GM18502 (cell line): ENCODE data around the gene ENO2.

Experiments used
- ATAC-seq: cut with Tn5 transposase; IDR thresholded peaks from one replicate; pipeline ENCODE4 v1.9.1; 2021; ENCODE audit warnings: mild to moderate bottlenecking; ENCODE audit not compliant: unreplicated experiment, poor library complexity

The ENO2 gene

DNA sequence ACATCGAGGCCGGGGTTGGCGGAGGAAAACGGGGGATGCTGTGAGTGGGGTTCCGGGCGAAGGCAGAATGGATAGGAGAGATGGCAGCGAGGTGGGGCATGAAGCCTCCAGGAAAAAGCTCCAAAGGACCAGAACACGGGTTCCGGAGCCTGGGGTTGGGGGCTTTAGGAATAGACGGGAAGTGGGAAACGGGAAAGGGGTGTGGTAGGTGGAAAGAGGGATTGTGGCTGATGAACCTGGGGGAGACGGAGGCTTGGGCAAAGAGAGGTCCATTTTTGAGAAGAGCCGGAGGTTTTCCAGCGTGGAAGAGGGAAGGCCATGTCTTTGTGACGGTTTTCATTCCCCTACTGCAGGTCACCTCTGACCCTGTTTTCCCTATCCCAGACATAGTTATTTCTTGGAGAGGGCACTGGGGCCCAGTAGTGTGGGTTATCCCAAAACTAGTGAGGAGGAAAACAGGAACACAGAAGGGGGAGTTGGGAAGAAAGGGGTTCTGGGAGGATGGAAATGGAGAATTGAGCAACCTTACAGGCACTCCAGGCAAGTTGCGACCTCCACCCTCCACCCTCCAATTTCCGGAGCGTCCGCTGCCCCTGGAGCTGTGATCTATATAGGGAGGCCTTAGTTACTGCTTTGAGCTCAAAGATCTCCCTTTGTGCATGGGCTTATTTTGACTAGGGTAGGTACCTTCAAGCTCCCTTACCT lies 14.5 kb downstream of the ENO2 start:
- no peak for ATAC-seq

DNA sequence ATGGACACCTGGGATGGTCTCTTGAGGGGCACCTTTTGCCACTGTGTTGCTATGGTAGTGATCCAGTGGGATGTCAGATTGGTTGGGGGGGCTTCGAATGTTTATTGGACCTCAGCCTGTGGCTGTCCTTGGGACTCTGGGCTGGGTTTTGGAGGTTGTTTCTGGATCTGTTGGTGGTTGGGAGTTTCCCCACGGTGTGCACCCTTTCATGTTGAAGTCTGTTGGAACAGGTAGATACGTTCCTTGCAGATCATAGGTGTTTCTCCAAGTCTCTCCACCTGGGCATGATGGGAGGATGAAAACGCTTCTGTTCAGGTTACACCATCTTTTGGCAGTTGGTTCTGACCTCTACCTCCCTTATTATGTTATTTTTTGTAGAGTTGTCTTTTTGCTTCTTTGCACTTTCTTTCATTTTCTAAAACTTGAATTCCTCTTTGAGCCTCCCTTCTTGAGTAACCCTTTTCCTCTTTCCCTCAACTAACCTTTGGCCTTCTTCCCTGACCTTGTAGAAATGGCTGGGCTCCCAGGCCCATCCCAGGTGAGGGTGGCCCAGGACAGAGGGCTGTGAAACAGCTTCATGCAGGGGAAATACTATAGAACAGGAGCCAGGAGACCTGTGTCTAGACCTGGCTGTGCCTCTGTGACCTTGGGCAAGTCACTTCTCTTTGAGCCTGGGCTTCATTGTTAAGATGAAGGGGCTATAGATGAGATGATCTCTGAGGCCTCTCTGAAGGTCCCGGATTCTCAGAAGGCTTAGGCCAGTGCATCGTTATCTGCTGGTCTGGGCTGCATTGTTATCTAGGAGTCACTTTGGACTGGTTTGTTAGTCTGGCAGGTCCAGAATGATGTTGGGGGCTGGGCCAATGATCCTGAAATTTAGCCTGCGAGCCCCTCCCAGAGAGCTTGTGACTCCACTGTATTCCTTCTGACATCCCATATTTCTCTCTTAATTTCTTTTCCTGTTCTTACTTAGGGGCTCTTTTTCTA lies 15.4 kb downstream of the ENO2 start:
- no peak for ATAC-seq

DNA sequence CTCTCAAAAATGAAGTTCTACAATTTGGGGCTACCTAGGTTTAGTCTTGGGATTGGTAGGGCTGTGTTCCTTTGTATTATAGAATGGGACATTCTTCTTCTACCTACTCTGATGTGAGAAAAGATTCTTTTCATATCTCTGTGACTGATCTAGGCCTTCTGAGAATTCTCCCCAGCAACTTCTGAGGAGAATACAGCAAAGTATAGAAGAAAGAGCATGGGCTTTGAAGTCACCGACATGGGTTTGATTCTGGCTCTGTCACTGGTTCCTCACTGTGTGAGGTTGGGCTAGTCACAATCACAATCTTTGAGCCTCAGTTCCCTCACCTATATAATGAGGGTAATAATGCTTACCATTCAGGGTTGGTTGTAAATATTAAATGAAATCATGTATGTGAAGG lies 18.4 kb downstream of the ENO2 start:
- no peak for ATAC-seq

GRCh38 chr12:6934110-6934509 lies 19.7 kb downstream of the ENO2 start:
- ATAC-seq, result no peak

DNA sequence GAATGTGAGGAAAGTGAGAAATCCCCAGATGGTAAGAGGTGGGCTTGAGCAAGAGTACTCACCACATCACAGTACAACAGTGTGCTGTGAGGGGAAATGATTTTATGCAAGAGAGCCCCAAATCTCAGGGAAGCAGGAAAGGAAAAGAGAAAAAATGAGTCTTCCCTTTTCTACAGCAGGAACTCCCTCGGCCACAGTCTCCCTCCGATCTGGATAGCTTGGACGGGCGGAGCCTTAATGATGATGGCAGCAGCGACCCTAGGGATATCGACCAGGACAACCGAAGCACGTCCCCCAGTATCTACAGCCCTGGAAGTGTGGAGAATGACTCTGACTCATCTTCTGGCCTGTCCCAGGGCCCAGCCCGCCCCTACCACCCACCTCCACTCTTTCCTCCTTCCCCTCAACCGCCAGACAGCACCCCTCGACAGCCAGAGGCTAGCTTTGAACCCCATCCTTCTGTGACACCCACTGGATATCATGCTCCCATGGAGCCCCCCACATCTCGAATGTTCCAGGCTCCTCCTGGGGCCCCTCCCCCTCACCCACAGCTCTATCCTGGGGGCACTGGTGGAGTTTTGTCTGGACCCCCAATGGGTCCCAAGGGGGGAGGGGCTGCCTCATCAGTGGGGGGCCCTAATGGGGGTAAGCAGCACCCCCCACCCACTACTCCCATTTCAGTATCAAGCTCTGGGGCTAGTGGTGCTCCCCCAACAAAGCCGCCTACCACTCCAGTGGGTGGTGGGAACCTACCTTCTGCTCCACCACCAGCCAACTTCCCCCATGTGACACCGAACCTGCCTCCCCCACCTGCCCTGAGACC lies 21.2 kb downstream of the ENO2 start:
- no peak for ATAC-seq

DNA sequence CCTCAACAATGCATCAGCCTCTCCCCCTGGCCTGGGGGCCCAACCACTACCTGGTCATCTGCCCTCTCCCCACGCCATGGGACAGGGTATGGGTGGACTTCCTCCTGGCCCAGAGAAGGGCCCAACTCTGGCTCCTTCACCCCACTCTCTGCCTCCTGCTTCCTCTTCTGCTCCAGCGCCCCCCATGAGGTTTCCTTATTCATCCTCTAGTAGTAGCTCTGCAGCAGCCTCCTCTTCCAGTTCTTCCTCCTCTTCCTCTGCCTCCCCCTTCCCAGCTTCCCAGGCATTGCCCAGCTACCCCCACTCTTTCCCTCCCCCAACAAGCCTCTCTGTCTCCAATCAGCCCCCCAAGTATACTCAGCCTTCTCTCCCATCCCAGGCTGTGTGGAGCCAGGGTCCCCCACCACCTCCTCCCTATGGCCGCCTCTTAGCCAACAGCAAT lies 21.8 kb downstream of the ENO2 start:
- no peak for ATAC-seq

GRCh38 chr12:6936636-6937480 lies 22.5 kb downstream of the ENO2 start:
- ATAC-seq, result no peak

- peak; percentile 88 for ATAC-seq
Measured at GRCh38 chr12:6937481-6938352, 23.3 kb downstream of the ENO2 start.

DNA sequence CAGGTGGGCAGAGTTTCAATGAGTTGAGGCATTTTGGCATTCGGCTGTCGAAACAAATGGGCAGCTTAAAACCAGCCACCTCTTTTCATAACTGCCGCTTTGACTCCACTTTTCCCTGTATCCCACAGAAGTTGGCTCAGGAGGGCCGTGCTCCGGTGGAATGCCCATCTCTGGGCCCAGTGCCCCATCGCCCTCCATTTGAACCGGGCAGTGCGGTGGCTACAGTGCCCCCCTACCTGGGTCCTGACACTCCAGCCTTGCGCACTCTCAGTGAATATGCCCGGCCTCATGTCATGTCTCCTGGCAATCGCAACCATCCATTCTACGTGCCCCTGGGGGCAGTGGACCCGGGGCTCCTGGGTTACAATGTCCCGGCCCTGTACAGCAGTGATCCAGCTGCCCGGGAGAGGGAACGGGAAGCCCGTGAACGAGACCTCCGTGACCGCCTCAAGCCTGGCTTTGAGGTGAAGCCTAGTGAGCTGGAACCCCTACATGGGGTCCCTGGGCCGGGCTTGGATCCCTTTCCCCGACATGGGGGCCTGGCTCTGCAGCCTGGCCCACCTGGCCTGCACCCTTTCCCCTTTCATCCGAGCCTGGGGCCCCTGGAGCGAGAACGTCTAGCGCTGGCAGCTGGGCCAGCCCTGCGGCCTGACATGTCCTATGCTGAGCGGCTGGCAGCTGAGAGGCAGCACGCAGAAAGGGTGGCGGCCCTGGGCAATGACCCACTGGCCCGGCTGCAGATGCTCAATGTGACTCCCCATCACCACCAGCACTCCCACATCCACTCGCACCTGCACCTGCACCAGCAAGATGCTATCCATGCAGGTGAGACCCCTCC lies 24.2 kb downstream of the ENO2 start:
- ATAC-seq, result no peak

DNA sequence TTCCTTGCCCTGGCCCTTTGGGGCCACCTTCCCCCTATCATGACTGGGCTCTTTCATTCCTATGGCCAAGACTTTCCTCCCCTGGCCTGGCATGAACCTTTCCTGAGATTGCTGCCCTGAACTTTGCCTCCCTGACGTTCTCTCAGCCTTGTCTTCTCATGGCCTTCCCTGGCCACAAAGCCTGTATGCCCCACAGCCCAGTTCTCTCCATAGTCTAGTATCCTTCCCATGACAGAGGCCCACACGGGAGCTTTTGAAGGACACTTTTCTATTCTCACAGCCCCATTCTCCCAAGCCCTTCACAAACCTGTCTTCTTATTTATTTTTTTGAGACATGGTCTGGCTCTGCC lies 24.8 kb downstream of the ENO2 start:
- no peak for ATAC-seq

DNA sequence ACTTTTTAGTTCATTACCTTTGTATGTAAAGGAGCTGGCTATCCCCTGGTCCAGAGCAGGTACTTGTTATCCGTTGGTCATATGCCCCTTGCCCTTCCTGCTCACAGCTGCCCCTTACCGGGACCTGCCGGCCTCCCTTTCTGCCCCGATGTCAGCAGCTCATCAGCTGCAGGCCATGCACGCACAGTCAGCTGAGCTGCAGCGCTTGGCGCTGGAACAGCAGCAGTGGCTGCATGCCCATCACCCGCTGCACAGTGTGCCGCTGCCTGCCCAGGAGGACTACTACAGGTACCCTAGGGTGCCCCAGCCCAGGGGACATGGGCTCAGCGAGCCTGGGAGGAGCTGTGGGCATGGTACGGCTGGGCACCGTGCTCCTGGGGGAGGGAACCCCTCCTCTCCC lies 26.9 kb downstream of the ENO2 start:
- ATAC-seq, result no peak

GRCh38 chr12:6941782-6942181 lies 27.4 kb downstream of the ENO2 start:
- ATAC-seq, result no peak

DNA sequence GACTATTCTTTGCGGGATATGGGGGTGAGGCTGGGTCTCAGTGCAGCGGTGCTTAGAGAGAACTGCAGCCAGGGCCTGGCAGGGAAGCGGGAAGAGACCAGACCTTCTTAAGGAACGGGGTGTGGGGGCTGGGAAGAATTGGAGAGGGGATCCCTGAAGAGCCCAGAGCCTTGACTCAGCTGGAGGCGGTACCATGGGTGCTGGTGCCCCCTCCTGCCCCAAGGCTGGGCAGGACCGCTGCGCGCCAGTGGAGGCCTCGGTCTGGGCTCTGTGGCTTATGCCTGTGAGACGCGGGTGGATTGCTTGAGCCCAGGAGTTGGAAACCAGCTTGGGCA lies 27.9 kb downstream of the ENO2 start:
- no peak for ATAC-seq

DNA sequence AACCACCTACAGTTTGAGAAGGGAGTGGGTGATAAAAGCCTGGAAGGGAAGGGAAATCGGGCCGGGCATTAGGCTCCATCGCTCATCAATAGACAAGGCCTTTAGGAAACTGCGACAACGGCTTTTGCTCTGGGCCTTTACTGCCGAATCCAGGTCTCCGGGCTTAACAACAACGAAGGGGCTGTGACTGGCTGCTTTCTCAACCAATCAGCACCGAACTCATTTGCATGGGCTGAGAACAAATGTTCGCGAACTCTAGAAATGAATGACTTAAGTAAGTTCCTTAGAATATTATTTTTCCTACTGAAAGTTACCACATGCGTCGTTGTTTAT lies 29.0 kb downstream of the ENO2 start:
- peak; percentile 32 for ATAC-seq

GRCh38 chr12:6943722-6944380 lies 29.5 kb downstream of the ENO2 start, which contains the start of the genes C12orf57 and RNU7-1:
C12orf57 (plus strand) TSS chr12:6944022; CDS start chr12:6944122, 100 bp downstream.
RNU7-1 (plus strand) TSS chr12:6943816.
- ATAC-seq, result peak; percentile 40

DNA sequence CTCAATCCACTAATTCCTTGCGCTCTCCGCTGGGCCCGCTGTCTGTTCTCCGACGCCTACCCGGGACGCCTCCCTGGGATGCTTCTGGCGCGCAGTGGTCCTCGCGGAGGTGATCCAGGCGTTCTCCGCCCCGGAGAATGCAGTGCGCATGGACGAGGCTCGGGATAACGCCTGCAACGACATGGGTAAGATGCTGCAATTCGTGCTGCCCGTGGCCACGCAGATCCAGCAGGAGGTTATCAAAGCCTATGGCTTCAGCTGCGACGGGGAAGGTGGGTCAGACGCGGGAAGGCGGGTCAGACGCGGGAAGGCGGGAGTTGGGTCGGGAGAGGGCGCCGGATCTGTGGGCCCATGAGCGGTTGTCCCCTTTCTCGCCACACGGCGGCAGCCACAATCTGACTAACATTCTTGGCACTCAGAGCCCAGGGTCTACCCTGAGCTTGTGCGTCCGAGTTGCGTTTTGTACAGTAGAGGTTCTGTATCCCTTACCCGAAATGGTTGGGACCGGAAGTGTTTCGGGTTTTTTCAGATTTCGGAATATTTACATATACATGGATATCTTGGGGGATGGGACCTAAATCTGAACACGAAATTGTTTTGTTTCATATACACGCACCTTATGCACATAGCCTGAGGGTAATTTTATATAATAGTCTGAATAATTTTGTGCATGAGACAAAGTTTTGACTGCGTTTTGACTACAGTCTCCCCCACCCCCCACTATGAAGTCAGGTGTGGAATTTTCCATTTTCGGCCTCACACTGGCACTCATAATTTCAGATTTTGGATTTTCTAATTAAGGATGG lies 30.2 kb downstream of the ENO2 start:
- ATAC-seq, result peak; percentile 38

GRCh38 chr12:6945613-6946012 lies 31.2 kb downstream of the ENO2 start:
- no peak for ATAC-seq
